GM12878 (cell line): ENCODE results near the gene SNX8. TPM values are rescaled to one million over a fixed set of nuclear protein-coding genes. Genes with fewer than 3 reads are reported as not detected.

Experiments used
- ATAC-seq: fragments of 200-7000 bp; cut with Tn5 transposase; 3 replicates; pipeline ENCODE4 v1.9.1; 2020; ENCODE audit warnings: mild to moderate bottlenecking, moderate library complexity
- BruUV-seq: library from RNA; stranded (reverse); fragments of 400-500 nt; replicated peaks from 2 replicates; lab custom pipeline; 2021; lab: Mats Ljungman, UMichigan
- CTCF ChIA-PET: fragments of 300-600 bp; sonication (Branson Sonifier 250); formaldehyde crosslinking; extraction: SDS; loops from one replicate; lab custom pipeline; 2021; ENCODE audit warnings: inconsistent platforms; lab: Yijun Ruan, JAX
- POLR2A ChIA-PET: fragments of 350-600 bp; formaldehyde crosslinking; extraction: SDS; loops from one replicate; lab custom pipeline; 2021; ENCODE audit warnings: inconsistent platforms; lab: Charles Lee
- RAD21 ChIA-PET: fragments of 300-600 bp; sonication (Branson Sonifier 250); formaldehyde crosslinking; loops from one replicate; lab custom pipeline; 2023; ENCODE audit warnings: antibody characterized with exemption; ENCODE audit not compliant: unreplicated experiment; lab: Charles Lee
- SMC1A ChIA-PET: fragments of 300-600 bp; sonication (Branson Sonifier 250); formaldehyde crosslinking; loops from one replicate; lab custom pipeline; 2023; ENCODE audit not compliant: unreplicated experiment, uncharacterized antibody; lab: Charles Lee
- DNase-seq: peaks from one replicate; pipeline ENCODE4 v3.0.0-alpha.2; 2011; ENCODE audit warnings: low read depth, low spot score
- FAIRE-seq: peaks from 3 replicates; lab custom pipeline; 2011; peaks lifted over from hg19 to GRCh38; lab: Jason Lieb, UNC
- H2AFZ ChIP-seq: 2 replicates; pipeline ENCODE4 v1.6.0; 2011; ENCODE audit warnings: low read depth, low read length, control low read depth; ENCODE audit not compliant: control insufficient read depth
- H3K27ac ChIP-seq: 2 replicates; pipeline ENCODE4 v1.5.1; 2011; ENCODE audit warnings: control low read depth; ENCODE audit not compliant: control insufficient read depth, insufficient read depth
- H3K27me3 ChIP-seq, 2 experiments: replicated peaks in 1 of 2; 2 replicates each; pipeline versions ENCODE4 v1.6.0 to v1.6.1; 2011; ENCODE audit warnings: low read length in 1 of 2; ENCODE audit not compliant: control insufficient read depth in 2 of 2, insufficient read depth in 2 of 2
- H3K36me3 ChIP-seq, 2 experiments: 2 replicates each; pipeline ENCODE4 v1.5.1; 2011; ENCODE audit warnings: low read length in 1 of 2; ENCODE audit not compliant: control insufficient read depth in 2 of 2, insufficient read depth in 2 of 2
- H3K4me1 ChIP-seq: 2 replicates; pipeline ENCODE4 v1.6.1; 2011; ENCODE audit warnings: mild to moderate bottlenecking, low read length, moderate library complexity, mixed read lengths; ENCODE audit not compliant: control insufficient read depth, insufficient read depth
- H3K4me2 ChIP-seq: 2 replicates; pipeline ENCODE4 v1.6.0; 2011; ENCODE audit warnings: control low read depth; ENCODE audit not compliant: control insufficient read depth, insufficient read depth
- H3K4me3 ChIP-seq: fragments of 200-600 bp; sonication (generic); 2 replicates; pipeline ENCODE4 v1.5.1; 2016
- H3K79me2 ChIP-seq: 2 replicates; pipeline ENCODE4 v1.6.0; 2011; ENCODE audit warnings: low read length; ENCODE audit not compliant: control insufficient read depth, insufficient read depth
- H3K9ac ChIP-seq: 2 replicates; pipeline ENCODE4 v1.8.0; 2011; ENCODE audit warnings: low read length, control low read depth, mixed read lengths; ENCODE audit not compliant: control insufficient read depth, insufficient read depth
- H3K9me3 ChIP-seq: replicated peaks from 3 replicates; pipeline ENCODE4 v1.5.1; 2011; ENCODE audit warnings: mild to moderate bottlenecking, low read length; ENCODE audit not compliant: control insufficient read depth, insufficient read depth
- H4K20me1 ChIP-seq: 2 replicates; pipeline ENCODE4 v1.6.0; 2011; ENCODE audit not compliant: control insufficient read depth, insufficient read depth
- BCL11A ChIP-seq: IDR thresholded peaks from 2 replicates; pipeline ENCODE4 v1.6.1; 2011; ENCODE audit warnings: low read depth, low read length
- CBX3 ChIP-seq: fragments of 200-600 bp; sonication (generic); IDR thresholded peaks from 2 replicates; pipeline ENCODE4 v1.6.1; 2016; ENCODE audit warnings: low read depth, borderline replicate concordance
- EED ChIP-seq: sonication (generic); IDR thresholded peaks from 2 replicates; pipeline ENCODE4 v1.6.1; 2016; ENCODE audit warnings: antibody characterized with exemption, low read depth
- PAX5 ChIP-seq: IDR thresholded peaks from 2 replicates; pipeline ENCODE4 v1.6.1; 2011; ENCODE audit warnings: low read depth, low read length, borderline replicate concordance
- ZSCAN29 ChIP-seq: fragments of 450-650 bp; IDR thresholded peaks from 2 replicates; pipeline ENCODE4 v1.6.1; 2017; ENCODE audit warnings: mild to moderate bottlenecking, moderate library complexity
- WGBS: methylation state at CpG from one replicate; pipeline ENCODE4 v1.1.6; 2016; ENCODE audit warnings: low lambda C conversion rate; ENCODE audit not compliant: insufficient replicate concordance, insufficient coverage; ENCODE audit errors: missing lambda C conversion rate; 5-methylcytosine and 5-hydroxymethylcytosine counted together
- in situ Hi-C: fragments of 300-500 bp; cut with MboI; formaldehyde crosslinking; loops from 9 replicates; pipeline ENCODE4 v1.14.3; 2018; ENCODE audit warnings: mixed read lengths
- intact Hi-C: fragments of 100-400 bp; cut with micrococcal nuclease; formaldehyde crosslinking; loops from one replicate; pipeline ENCODE4 v1.14.2; 2022; ENCODE audit not compliant: unreplicated experiment
- polyA plus RNA-seq, 11 experiments: library from polyadenylated mRNA; depleted of rRNA in 4 of 11; unstranded in 6 of 11; stranded (reverse) in 5 of 11; fragments of >200 nt; fragmentation: Nextera tagmentation in 4 of 11; fragmentation: Illumina TruSeq in 1 of 11; extraction: Ambion mirVana in 4 of 11; extraction: Trizol in 1 of 11; gene quantifications; 1 replicate in 1 of 11; 2 replicates in 10 of 11; pipeline versions ENCODE4 v1.2.1 to v1.2.3, GENCODE V29; 2011 to 2016; ENCODE audit warnings: inconsistent platforms in 2 of 11, missing spikeins in 2 of 11, low read depth in 1 of 11
- total RNA-seq, 4 experiments: library from RNA; depleted of rRNA in 3 of 4; stranded (reverse); fragments of >200 nt in 3 of 4; fragmentation: Illumina TruSeq in 1 of 4; extraction: Trizol in 1 of 4; gene quantifications; 2 replicates each; pipeline versions ENCODE4 v1.2.1 to v1.2.3, GENCODE V29; 2013 to 2021
- TF ChIP-seq, protein P1 (sequence below): IDR thresholded peaks from 2 replicates; pipeline ENCODE4 v1.6.1; 2012; ENCODE audit warnings: improper control_type of control experiment, low read depth, low read length; ENCODE audit not compliant: insufficient replicate concordance
- TF ChIP-seq, protein P2 (sequence below): fragments of 450-650 bp; IDR thresholded peaks from 2 replicates; pipeline ENCODE4 v1.6.1; 2017; ENCODE audit warnings: mild to moderate bottlenecking, moderate library complexity
- TF ChIP-seq, protein P3 (sequence below): fragments of 450-650 bp; IDR thresholded peaks from 2 replicates; pipeline ENCODE4 v1.6.1; 2016; ENCODE audit warnings: mild to moderate bottlenecking, moderate library complexity, borderline replicate concordance

SNX8 gene
- total and polyA plus RNA-seq, 10 of the 15 experiments (the other 5 are each of a cell fraction or from before 2014, with no cell fraction given): 6.4 to 210 (median 97.6) TPM

DNA sequence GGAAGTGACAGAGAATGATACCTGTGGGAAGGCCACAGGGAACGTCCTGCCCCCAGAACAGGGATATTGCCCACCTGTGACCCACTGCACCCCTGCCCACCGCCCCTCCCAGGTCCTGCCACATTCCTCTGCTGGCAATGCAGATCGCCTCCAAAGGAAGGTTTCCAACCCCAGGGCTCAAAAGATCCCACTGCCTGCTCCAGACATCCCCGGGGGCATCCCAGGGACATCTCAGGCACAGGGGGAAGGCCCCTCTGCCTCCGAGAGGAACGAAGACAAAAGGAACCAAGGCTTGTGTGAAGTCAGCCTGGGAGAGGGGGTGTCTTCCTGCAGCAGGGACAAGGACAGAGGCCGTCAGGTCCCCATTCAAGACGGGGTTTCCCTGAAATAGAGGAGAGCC is 43.7 kb downstream of the SNX8 start:
- DNase-seq (no peak), FAIRE-seq (no peak), ATAC-seq (no peak)
- TF ChIP-seq CBX3 (no peak), BCL11A (no peak), PAX5 (no peak), ZSCAN29 (no peak), EED (no peak)
- TF ChIP-seq, protein P1, sequence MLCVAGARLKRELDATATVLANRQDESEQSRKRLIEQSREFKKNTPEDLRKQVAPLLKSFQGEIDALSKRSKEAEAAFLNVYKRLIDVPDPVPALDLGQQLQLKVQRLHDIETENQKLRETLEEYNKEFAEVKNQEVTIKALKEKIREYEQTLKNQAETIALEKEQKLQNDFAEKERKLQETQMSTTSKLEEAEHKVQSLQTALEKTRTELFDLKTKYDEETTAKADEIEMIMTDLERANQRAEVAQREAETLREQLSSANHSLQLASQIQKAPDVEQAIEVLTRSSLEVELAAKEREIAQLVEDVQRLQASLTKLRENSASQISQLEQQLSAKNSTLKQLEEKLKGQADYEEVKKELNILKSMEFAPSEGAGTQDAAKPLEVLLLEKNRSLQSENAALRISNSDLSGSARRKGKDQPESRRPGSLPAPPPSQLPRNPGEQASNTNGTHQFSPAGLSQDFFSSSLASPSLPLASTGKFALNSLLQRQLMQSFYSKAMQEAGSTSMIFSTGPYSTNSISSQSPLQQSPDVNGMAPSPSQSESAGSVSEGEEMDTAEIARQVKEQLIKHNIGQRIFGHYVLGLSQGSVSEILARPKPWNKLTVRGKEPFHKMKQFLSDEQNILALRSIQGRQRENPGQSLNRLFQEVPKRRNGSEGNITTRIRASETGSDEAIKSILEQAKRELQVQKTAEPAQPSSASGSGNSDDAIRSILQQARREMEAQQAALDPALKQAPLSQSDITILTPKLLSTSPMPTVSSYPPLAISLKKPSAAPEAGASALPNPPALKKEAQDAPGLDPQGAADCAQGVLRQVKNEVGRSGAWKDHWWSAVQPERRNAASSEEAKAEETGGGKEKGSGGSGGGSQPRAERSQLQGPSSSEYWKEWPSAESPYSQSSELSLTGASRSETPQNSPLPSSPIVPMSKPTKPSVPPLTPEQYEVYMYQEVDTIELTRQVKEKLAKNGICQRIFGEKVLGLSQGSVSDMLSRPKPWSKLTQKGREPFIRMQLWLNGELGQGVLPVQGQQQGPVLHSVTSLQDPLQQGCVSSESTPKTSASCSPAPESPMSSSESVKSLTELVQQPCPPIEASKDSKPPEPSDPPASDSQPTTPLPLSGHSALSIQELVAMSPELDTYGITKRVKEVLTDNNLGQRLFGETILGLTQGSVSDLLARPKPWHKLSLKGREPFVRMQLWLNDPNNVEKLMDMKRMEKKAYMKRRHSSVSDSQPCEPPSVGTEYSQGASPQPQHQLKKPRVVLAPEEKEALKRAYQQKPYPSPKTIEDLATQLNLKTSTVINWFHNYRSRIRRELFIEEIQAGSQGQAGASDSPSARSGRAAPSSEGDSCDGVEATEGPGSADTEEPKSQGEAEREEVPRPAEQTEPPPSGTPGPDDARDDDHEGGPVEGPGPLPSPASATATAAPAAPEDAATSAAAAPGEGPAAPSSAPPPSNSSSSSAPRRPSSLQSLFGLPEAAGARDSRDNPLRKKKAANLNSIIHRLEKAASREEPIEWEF: no peak
- TF ChIP-seq, protein P2, sequence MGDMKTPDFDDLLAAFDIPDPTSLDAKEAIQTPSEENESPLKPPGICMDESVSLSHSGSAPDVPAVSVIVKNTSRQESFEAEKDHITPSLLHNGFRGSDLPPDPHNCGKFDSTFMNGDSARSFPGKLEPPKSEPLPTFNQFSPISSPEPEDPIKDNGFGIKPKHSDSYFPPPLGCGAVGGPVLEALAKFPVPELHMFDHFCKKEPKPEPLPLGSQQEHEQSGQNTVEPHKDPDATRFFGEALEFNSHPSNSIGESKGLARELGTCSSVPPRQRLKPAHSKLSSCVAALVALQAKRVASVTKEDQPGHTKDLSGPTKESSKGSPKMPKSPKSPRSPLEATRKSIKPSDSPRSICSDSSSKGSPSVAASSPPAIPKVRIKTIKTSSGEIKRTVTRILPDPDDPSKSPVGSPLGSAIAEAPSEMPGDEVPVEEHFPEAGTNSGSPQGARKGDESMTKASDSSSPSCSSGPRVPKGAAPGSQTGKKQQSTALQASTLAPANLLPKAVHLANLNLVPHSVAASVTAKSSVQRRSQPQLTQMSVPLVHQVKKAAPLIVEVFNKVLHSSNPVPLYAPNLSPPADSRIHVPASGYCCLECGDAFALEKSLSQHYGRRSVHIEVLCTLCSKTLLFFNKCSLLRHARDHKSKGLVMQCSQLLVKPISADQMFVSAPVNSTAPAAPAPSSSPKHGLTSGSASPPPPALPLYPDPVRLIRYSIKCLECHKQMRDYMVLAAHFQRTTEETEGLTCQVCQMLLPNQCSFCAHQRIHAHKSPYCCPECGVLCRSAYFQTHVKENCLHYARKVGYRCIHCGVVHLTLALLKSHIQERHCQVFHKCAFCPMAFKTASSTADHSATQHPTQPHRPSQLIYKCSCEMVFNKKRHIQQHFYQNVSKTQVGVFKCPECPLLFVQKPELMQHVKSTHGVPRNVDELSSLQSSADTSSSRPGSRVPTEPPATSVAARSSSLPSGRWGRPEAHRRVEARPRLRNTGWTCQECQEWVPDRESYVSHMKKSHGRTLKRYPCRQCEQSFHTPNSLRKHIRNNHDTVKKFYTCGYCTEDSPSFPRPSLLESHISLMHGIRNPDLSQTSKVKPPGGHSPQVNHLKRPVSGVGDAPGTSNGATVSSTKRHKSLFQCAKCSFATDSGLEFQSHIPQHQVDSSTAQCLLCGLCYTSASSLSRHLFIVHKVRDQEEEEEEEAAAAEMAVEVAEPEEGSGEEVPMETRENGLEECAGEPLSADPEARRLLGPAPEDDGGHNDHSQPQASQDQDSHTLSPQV: no peak
- TF ChIP-seq, protein P3, sequence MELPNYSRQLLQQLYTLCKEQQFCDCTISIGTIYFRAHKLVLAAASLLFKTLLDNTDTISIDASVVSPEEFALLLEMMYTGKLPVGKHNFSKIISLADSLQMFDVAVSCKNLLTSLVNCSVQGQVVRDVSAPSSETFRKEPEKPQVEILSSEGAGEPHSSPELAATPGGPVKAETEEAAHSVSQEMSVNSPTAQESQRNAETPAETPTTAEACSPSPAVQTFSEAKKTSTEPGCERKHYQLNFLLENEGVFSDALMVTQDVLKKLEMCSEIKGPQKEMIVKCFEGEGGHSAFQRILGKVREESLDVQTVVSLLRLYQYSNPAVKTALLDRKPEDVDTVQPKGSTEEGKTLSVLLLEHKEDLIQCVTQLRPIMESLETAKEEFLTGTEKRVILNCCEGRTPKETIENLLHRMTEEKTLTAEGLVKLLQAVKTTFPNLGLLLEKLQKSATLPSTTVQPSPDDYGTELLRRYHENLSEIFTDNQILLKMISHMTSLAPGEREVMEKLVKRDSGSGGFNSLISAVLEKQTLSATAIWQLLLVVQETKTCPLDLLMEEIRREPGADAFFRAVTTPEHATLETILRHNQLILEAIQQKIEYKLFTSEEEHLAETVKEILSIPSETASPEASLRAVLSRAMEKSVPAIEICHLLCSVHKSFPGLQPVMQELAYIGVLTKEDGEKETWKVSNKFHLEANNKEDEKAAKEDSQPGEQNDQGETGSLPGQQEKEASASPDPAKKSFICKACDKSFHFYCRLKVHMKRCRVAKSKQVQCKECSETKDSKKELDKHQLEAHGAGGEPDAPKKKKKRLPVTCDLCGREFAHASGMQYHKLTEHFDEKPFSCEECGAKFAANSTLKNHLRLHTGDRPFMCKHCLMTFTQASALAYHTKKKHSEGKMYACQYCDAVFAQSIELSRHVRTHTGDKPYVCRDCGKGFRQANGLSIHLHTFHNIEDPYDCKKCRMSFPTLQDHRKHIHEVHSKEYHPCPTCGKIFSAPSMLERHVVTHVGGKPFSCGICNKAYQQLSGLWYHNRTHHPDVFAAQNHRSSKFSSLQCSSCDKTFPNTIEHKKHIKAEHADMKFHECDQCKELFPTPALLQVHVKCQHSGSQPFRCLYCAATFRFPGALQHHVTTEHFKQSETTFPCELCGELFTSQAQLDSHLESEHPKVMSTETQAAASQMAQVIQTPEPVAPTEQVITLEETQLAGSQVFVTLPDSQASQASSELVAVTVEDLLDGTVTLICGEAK: no peak
- Histone ChIP-seq H3K4me3 (no peak overlapping the region), H3K4me1 (no peaks in the 10 kb centered on the region), H4K20me1 (no peaks in the 10 kb centered on the region), H3K79me2 (no peaks in the 10 kb centered on the region), H3K4me2 (no peak overlapping the region), H3K27ac (no peak overlapping the region), H3K27me3 (no peaks in the 10 kb centered on the region), H3K9me3 (no peaks in the 10 kb centered on the region), H3K36me3 (peaks cover 9 to 28% of the 10 kb centered on the region in 2 experiments; a peak in 3 of 4 replicates), H3K9ac (no peak overlapping the region), H2AFZ (no peak overlapping the region)
- in situ Hi-C loops (no loop called here), intact Hi-C loops (no loop called here)
- ChIA-PET SMC1A (no interaction called here), RAD21 (no interaction called here), CTCF (no interaction called here), POLR2A (no interaction called here)
- 100% methylated on average over 6 of the region's 8 CpGs for WGBS
- no TSS peak for BruUV-seq
